ENCODE measurements around the gene CRCP.

CRCP gene

GRCh38 chr7:66182920-66183319 is 68.3 kb downstream of the CRCP start:
- Histone ChIP-seq H3K4me3 (ENCODE audit: low read length) (no peak overlapping the region), H3K4me1 (ENCODE audit: control insufficient read depth, low read depth, low read length) (no peaks in the 10 kb centered on the region), H3K36me3 (ENCODE audit: control insufficient read depth, low read depth, low read length) (no peaks in the 10 kb centered on the region), H3K9me3 (ENCODE audit: control insufficient read depth, low read depth, low read length) (no peaks in the 10 kb centered on the region), H3K27ac (ENCODE audit: low read length) (no peak overlapping the region), H3K9ac (ENCODE audit: low read length) (no peak overlapping the region), H3K27me3 (ENCODE audit: control insufficient read depth, insufficient read depth, low read length) (no peaks in the 10 kb centered on the region)

- no peak overlapping the region for H3K4me3 ChIP-seq (ENCODE audit: low read length)
- no peaks in the 10 kb centered on the region for H3K27me3 ChIP-seq (ENCODE audit: control insufficient read depth, insufficient read depth, low read length)
- H3K9me3 ChIP-seq (ENCODE audit: control insufficient read depth, low read depth, low read length) = no peaks in the 10 kb centered on the region
- no peaks in the 10 kb centered on the region for H3K4me1 ChIP-seq (ENCODE audit: control insufficient read depth, low read depth, low read length)
- no peaks in the 10 kb centered on the region for H3K36me3 ChIP-seq (ENCODE audit: control insufficient read depth, low read depth, low read length)
- H3K9ac ChIP-seq (ENCODE audit: low read length) = no peak overlapping the region
- no peak overlapping the region for H3K27ac ChIP-seq (ENCODE audit: low read length)
Observed at GRCh38 chr7:66183700-66184099, 69.1 kb downstream of the CRCP start.

- Histone ChIP-seq H3K4me1 (ENCODE audit: control insufficient read depth, low read depth, low read length) (no peaks in the 10 kb centered on the region), H3K4me3 (ENCODE audit: low read length) (no peak overlapping the region), H3K27ac (ENCODE audit: low read length) (no peak overlapping the region), H3K9me3 (ENCODE audit: control insufficient read depth, low read depth, low read length) (no peaks in the 10 kb centered on the region), H3K36me3 (ENCODE audit: control insufficient read depth, low read depth, low read length) (no peaks in the 10 kb centered on the region), H3K9ac (ENCODE audit: low read length) (no peak overlapping the region), H3K27me3 (ENCODE audit: control insufficient read depth, insufficient read depth, low read length) (no peaks in the 10 kb centered on the region)
Observed at GRCh38 chr7:66185680-66186187, 71.1 kb downstream of the CRCP start.

GRCh38 chr7:66186991-66187390 is 72.3 kb downstream of the CRCP start:
- Histone ChIP-seq H3K27ac (ENCODE audit: low read length) (no peak overlapping the region), H3K4me1 (ENCODE audit: control insufficient read depth, low read depth, low read length) (no peaks in the 10 kb centered on the region), H3K27me3 (ENCODE audit: control insufficient read depth, insufficient read depth, low read length) (no peaks in the 10 kb centered on the region), H3K9ac (ENCODE audit: low read length) (no peak overlapping the region), H3K9me3 (ENCODE audit: control insufficient read depth, low read depth, low read length) (no peaks in the 10 kb centered on the region), H3K36me3 (ENCODE audit: control insufficient read depth, low read depth, low read length) (no peaks in the 10 kb centered on the region), H3K4me3 (ENCODE audit: low read length) (no peak overlapping the region)

DNA sequence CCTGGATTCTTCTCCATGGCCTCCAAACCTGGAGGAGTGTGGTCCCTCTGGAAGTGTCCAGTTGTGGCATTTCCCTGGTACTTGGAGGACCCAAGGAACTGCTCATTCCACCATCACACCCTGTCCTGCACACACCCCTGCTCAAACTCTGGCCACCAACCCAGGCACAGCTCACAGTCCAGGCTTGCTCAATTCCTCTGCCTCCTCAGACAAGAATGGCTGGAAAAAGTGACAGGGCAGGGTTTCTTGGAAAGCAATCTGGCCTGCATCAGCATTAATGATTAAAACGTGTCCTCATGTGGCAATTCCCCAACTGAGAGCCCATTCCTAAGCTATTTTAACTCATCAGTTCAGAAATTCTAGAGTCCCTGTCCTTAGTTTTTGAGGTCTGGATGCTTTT is 73.3 kb downstream of the CRCP start:
- H3K27me3 ChIP-seq (ENCODE audit: control insufficient read depth, insufficient read depth, low read length) = no peaks in the 10 kb centered on the region
- no peak overlapping the region for H3K4me3 ChIP-seq (ENCODE audit: low read length)
- no peaks in the 10 kb centered on the region for H3K4me1 ChIP-seq (ENCODE audit: control insufficient read depth, low read depth, low read length)
- no peaks in the 10 kb centered on the region for H3K9me3 ChIP-seq (ENCODE audit: control insufficient read depth, low read depth, low read length)
- H3K36me3 ChIP-seq (ENCODE audit: control insufficient read depth, low read depth, low read length) = no peaks in the 10 kb centered on the region
- H3K27ac ChIP-seq (ENCODE audit: low read length) = no peak overlapping the region
- no peak overlapping the region for H3K9ac ChIP-seq (ENCODE audit: low read length)

- Histone ChIP-seq H3K27ac (ENCODE audit: low read length) (no peak overlapping the region), H3K9me3 (ENCODE audit: control insufficient read depth, low read depth, low read length) (no peaks in the 10 kb centered on the region), H3K4me1 (ENCODE audit: control insufficient read depth, low read depth, low read length) (no peaks in the 10 kb centered on the region), H3K4me3 (ENCODE audit: low read length) (no peak overlapping the region), H3K9ac (ENCODE audit: low read length) (no peak overlapping the region), H3K27me3 (ENCODE audit: control insufficient read depth, insufficient read depth, low read length) (no peaks in the 10 kb centered on the region), H3K36me3 (ENCODE audit: control insufficient read depth, low read depth, low read length) (no peaks in the 10 kb centered on the region)
Observed at GRCh38 chr7:66188645-66189044, 74.0 kb downstream of the CRCP start.

DNA sequence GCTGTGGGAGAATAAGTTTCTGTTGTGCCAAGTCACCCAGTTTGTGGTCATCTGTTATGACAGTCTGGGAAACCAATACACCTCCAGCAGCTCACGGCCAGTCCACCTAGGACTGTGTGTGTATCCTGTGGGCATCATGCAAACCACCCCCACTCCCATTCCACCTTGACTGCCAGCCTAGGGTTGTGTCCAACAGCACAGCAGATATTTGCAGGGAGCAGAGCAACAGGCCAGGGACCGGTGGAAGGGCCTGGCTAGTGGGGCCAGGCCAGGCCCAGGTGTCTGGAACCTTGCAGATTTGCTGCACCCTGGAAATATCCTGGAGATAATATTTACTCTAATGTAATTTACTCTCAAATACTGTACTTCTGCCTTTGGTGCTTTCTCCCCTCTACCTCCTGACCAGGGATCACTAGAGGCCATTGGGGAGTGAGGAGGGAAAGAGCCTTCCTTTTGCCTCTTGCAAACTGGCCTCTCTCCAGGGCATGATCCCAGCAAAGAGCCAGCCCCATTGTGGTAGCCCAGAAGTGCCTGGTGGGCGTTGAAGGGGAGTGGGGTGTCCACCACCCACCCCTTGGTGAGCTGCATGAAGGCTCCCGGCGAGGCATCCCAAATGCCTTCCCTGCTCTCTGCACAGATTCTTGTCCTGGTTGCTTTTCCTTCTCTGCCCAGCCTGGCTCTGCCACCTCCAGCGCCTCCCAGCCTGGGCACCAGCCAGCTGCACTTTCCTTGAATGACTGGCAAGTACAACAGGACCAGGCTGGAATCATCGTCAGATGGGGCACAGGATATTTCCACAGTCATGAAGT is 75.3 kb downstream of the CRCP start:
- H3K4me3 ChIP-seq (ENCODE audit: low read length) = no peak overlapping the region
- no peaks in the 10 kb centered on the region for H3K27me3 ChIP-seq (ENCODE audit: control insufficient read depth, insufficient read depth, low read length)
- no peak overlapping the region for H3K9ac ChIP-seq (ENCODE audit: low read length)
- no peaks in the 10 kb centered on the region for H3K36me3 ChIP-seq (ENCODE audit: control insufficient read depth, low read depth, low read length)
- H3K4me1 ChIP-seq (ENCODE audit: control insufficient read depth, low read depth, low read length) = no peaks in the 10 kb centered on the region
- H3K9me3 ChIP-seq (ENCODE audit: control insufficient read depth, low read depth, low read length) = no peaks in the 10 kb centered on the region
- no peak overlapping the region for H3K27ac ChIP-seq (ENCODE audit: low read length)

GRCh38 chr7:66190504-66190857 is 75.8 kb downstream of the CRCP start:
- H3K9me3 ChIP-seq (ENCODE audit: control insufficient read depth, low read depth, low read length) = no peaks in the 10 kb centered on the region
- no peak overlapping the region for H3K9ac ChIP-seq (ENCODE audit: low read length)
- H3K4me1 ChIP-seq (ENCODE audit: control insufficient read depth, low read depth, low read length) = no peaks in the 10 kb centered on the region
- no peak overlapping the region for H3K4me3 ChIP-seq (ENCODE audit: low read length)
- H3K27me3 ChIP-seq (ENCODE audit: control insufficient read depth, insufficient read depth, low read length) = no peaks in the 10 kb centered on the region
- no peaks in the 10 kb centered on the region for H3K36me3 ChIP-seq (ENCODE audit: control insufficient read depth, low read depth, low read length)
- H3K27ac ChIP-seq (ENCODE audit: low read length) = no peak overlapping the region

DNA sequence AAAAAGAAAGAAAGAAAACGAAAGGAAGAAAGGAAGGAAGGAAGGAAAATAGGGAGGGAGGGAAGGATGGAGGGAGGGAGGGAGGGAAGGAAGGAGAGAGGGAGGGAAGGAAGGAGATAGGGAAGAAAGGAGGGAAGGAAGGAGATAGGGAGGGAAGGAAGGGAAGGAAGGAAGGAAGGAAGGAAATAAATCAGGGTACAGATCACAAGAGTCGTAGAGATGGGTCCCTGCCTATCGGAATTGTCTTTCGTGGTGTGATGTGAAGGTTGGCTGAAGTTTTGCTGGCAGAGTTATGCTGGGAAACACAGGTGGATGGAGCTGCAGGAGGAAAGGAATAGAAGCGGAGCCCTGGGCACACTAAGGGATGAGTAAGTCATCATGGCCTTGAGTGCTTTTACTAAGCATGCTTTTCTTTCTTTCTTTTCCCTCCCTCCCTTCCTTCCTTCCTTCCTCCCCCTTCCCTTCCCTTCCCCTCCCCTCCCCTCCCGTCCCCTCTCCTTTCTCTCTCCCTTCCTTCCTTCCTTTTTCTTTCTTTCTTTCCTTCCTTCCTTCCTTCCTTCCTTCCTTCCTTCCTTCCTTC is 78.6 kb downstream of the CRCP start:
- Histone ChIP-seq H3K36me3 (ENCODE audit: control insufficient read depth, low read depth, low read length) (no peaks in the 10 kb centered on the region), H3K27me3 (ENCODE audit: control insufficient read depth, insufficient read depth, low read length) (no peaks in the 10 kb centered on the region), H3K9ac (ENCODE audit: low read length) (no peak overlapping the region), H3K4me3 (ENCODE audit: low read length) (no peak overlapping the region), H3K27ac (ENCODE audit: low read length) (no peak overlapping the region), H3K9me3 (ENCODE audit: control insufficient read depth, low read depth, low read length) (no peaks in the 10 kb centered on the region), H3K4me1 (ENCODE audit: control insufficient read depth, low read depth, low read length) (no peaks in the 10 kb centered on the region)

GRCh38 chr7:66198469-66198868 is 83.8 kb downstream of the CRCP start:
- H3K27ac ChIP-seq (ENCODE audit: low read length) = no peak overlapping the region
- no peaks in the 10 kb centered on the region for H3K9me3 ChIP-seq (ENCODE audit: control insufficient read depth, low read depth, low read length)
- no peaks in the 10 kb centered on the region for H3K36me3 ChIP-seq (ENCODE audit: control insufficient read depth, low read depth, low read length)
- H3K4me3 ChIP-seq (ENCODE audit: low read length) = no peak overlapping the region
- H3K9ac ChIP-seq (ENCODE audit: low read length) = no peak overlapping the region
- no peaks in the 10 kb centered on the region for H3K27me3 ChIP-seq (ENCODE audit: control insufficient read depth, insufficient read depth, low read length)
- H3K4me1 ChIP-seq (ENCODE audit: control insufficient read depth, low read depth, low read length) = no peaks in the 10 kb centered on the region

- H3K27ac ChIP-seq (ENCODE audit: low read length) = no peak overlapping the region
- H3K9ac ChIP-seq (ENCODE audit: low read length) = no peak overlapping the region
- no peak overlapping the region for H3K4me3 ChIP-seq (ENCODE audit: low read length)
- no peaks in the 10 kb centered on the region for H3K9me3 ChIP-seq (ENCODE audit: control insufficient read depth, low read depth, low read length)
- no peaks in the 10 kb centered on the region for H3K27me3 ChIP-seq (ENCODE audit: control insufficient read depth, insufficient read depth, low read length)
- no peaks in the 10 kb centered on the region for H3K36me3 ChIP-seq (ENCODE audit: control insufficient read depth, low read depth, low read length)
- H3K4me1 ChIP-seq (ENCODE audit: control insufficient read depth, low read depth, low read length) = no peaks in the 10 kb centered on the region
Observed at GRCh38 chr7:66198956-66199355, 84.3 kb downstream of the CRCP start.

- Histone ChIP-seq H3K27me3 (ENCODE audit: control insufficient read depth, insufficient read depth, low read length) (peaks cover 9% of the 10 kb centered on the region), H3K27ac (ENCODE audit: low read length) (no peak overlapping the region), H3K36me3 (ENCODE audit: control insufficient read depth, low read depth, low read length) (no peaks in the 10 kb centered on the region), H3K9ac (ENCODE audit: low read length) (no peak overlapping the region), H3K4me3 (ENCODE audit: low read length) (no peak overlapping the region), H3K9me3 (ENCODE audit: control insufficient read depth, low read depth, low read length) (no peaks in the 10 kb centered on the region), H3K4me1 (ENCODE audit: control insufficient read depth, low read depth, low read length) (no peaks in the 10 kb centered on the region)
Observed at GRCh38 chr7:66202441-66202840, 87.8 kb downstream of the CRCP start.

All from iPS-18a (cell line).